Mucosa of gallbladder (tissue), 1 donor: ENCODE results near the gene RMDN2. TPM values are rescaled to one million over a fixed set of nuclear protein-coding genes. Genes with fewer than 3 reads are reported as not detected.
"Not testable (repeated sequence)": the region's sequence is repeated elsewhere in the genome, so short reads cannot be mapped to it uniquely, and the experiment has no call there.

ENCODE experiments used
- DNase-seq: peaks from one replicate; pipeline ENCODE4 v3.0.0-alpha.2; 2020; ENCODE audit warnings: low spot score
- total RNA-seq: library from RNA; stranded (reverse); gene quantifications from one replicate; pipeline ENCODE4 v1.2.1, GENCODE V29; 2021
- donor health status: DM: no; HTN: no; CAD: no.

RMDN2 gene
- total RNA-seq, 1 donor from 2014 or later: 8.3 TPM

GRCh38 chr2:37932873-37933272 is 7.8 kb downstream of the RMDN2 start:
- not testable (repeated sequence) for DNase-seq

- no peak for DNase-seq
Measured at GRCh38 chr2:37934591-37935513, 9.8 kb downstream of the RMDN2 start.

GRCh38 chr2:37937568-37937967 is 12.5 kb downstream of the RMDN2 start:
- not testable (repeated sequence) for DNase-seq

GRCh38 chr2:37941267-37941666 is 16.2 kb downstream of the RMDN2 start:
- not testable (repeated sequence) for DNase-seq

- DNase-seq: no peak
Measured at GRCh38 chr2:37944268-37944667, 19.2 kb downstream of the RMDN2 start.

GRCh38 chr2:37947306-37947705 is 22.2 kb downstream of the RMDN2 start:
- no peak for DNase-seq

GRCh38 chr2:37962018-37962739 is 37.1 kb downstream of the RMDN2 start:
- DNase-seq: peak; percentile 31

- DNase-seq: not testable (repeated sequence)
Measured at GRCh38 chr2:37962740-37963121, 37.6 kb downstream of the RMDN2 start.

GRCh38 chr2:37963901-37964300 is 38.8 kb downstream of the RMDN2 start:
- DNase-seq: not testable (repeated sequence)

- DNase-seq: no peak
Measured at GRCh38 chr2:37966326-37966725, 41.2 kb downstream of the RMDN2 start.

- DNase-seq: no peak
Measured at GRCh38 chr2:37969731-37970130, 44.6 kb downstream of the RMDN2 start.

GRCh38 chr2:37971971-37972370 is 46.9 kb downstream of the RMDN2 start:
- DNase-seq: no peak

- no peak for DNase-seq
Measured at GRCh38 chr2:37973615-37974353, 48.7 kb downstream of the RMDN2 start.

GRCh38 chr2:37975808-37976207 is 50.7 kb downstream of the RMDN2 start:
- DNase-seq: no peak

GRCh38 chr2:37976411-37976810 is 51.3 kb downstream of the RMDN2 start:
- DNase-seq: no peak

GRCh38 chr2:37982147-37982582 is 57.1 kb downstream of the RMDN2 start:
- peak; percentile 71 for DNase-seq

- no peak for DNase-seq
Measured at GRCh38 chr2:37982847-37983246, 57.8 kb downstream of the RMDN2 start.

GRCh38 chr2:37983719-37984118 is 58.6 kb downstream of the RMDN2 start:
- no peak for DNase-seq

GRCh38 chr2:37984176-37984575 is 59.1 kb downstream of the RMDN2 start:
- DNase-seq: no peak

GRCh38 chr2:37984589-37984988 is 59.5 kb downstream of the RMDN2 start:
- DNase-seq: no peak

- no peak for DNase-seq
Measured at GRCh38 chr2:37985333-37985732, 60.2 kb downstream of the RMDN2 start.
